Erythroblast (primary cell): ENCODE data around the gene KIF1B.

Experiments used
- GATA1 ChIP-seq: IDR thresholded peaks from 2 replicates; pipeline ENCODE4 v1.6.1; 2011; ENCODE audit warnings: low read depth, mild to moderate bottlenecking, control low read depth, low read length, moderate library complexity
- POLR2A ChIP-seq: IDR thresholded peaks from 2 replicates; pipeline ENCODE4 v1.6.1; 2011; ENCODE audit warnings: mild to moderate bottlenecking, low read length

GRCh38 chr1:10319750-10320149, 109.4 kb downstream of the KIF1B start:
- no peak for TF ChIP-seq POLR2A
- no peak for TF ChIP-seq GATA1
